A549 treated with dexamethasone at 1 μM for 4 hours (cell line): ENCODE data around the gene ICAM1. TPM values are rescaled to one million over a fixed set of nuclear protein-coding genes. Genes with fewer than 3 reads are reported as not detected.

Source experiments
- total RNA-seq: library from RNA; stranded (reverse); fragments of 200-300 nt; extraction: Qiagen RNA extraction; gene quantifications from 5 replicates; pipeline ENCODE4 v1.2.3, GENCODE V29; 2022

Gene ICAM1
- total RNA-seq, result 2.7 to 4.3 TPM (median 3.6 TPM) in 5 replicates

GRCh38 chr19:10270616-10271394 is at the start of gene ICAM1:
TSS of gene ICAM1 (plus strand) at chr19:10271120. CDS start at chr19:10271160, 40 bp downstream.

GRCh38 chr19:10230861-10231611 is 39.9 kb upstream of the ICAM1 start, which contains the start of gene S1PR2:
TSS of gene S1PR2 (minus strand) at chr19:10231331. CDS start at chr19:10224905, 6,426 bp downstream.

GRCh38 chr19:10251792-10252694 is 18.9 kb upstream of the ICAM1 start, which contains the start of gene MRPL4:
TSS of gene MRPL4 (plus strand) at chr19:10252214. CDS start at chr19:10252254, 40 bp downstream.

GRCh38 chr19:10286803-10287737 is 16.1 kb downstream of the ICAM1 start, which contains the start of gene ICAM4:
TSS of gene ICAM4 (plus strand) at chr19:10286955. CDS start at chr19:10287013, 58 bp downstream.

GRCh38 chr19:10289836-10290356 is 19.0 kb downstream of the ICAM1 start, which contains the start of gene ICAM5:
TSS of gene ICAM5 (plus strand) at chr19:10289952. CDS start at chr19:10290044, 92 bp downstream.

GRCh38 chr19:10309423-10309822 is 38.5 kb downstream of the ICAM1 start, which contains the start of gene ZGLP1:
TSS of gene ZGLP1 (minus strand) at chr19:10309815.

GRCh38 chr19:10315335-10316214 is 44.7 kb downstream of the ICAM1 start, which contains the start of gene FDX2:
TSS of gene FDX2 (minus strand) at chr19:10316015. CDS start at chr19:10315996, 19 bp downstream.

GRCh38 chr19:10332965-10333757 is 62.2 kb downstream of the ICAM1 start, which contains the start of gene RAVER1:
TSS of gene RAVER1 (minus strand) at chr19:10333529. CDS start at chr19:10333507, 22 bp downstream.

Other genes starting within 250 kb of the ICAM1 start
- 6.3 to 8.0 TPM (median 6.9 TPM) in 5 replicates for gene SHFL, start 184.8 kb upstream of the ICAM1 start, total RNA-seq
- gene ANGPTL6, start 168.4 kb upstream of the ICAM1 start, total RNA-seq, result 0.05 to 0.19 TPM (median 0.10 TPM) in 4 of 5 replicates, not detected in the other
- 35.9 to 58.3 TPM (median 53.8 TPM) in 5 replicates for gene PPAN, start 164.8 kb upstream of the ICAM1 start, total RNA-seq
- 4.4 to 10.5 TPM (median 7.3 TPM) in 5 replicates for gene P2RY11, start 159.4 kb upstream of the ICAM1 start, total RNA-seq
- 148 to 187 TPM (median 173 TPM) in 5 replicates for gene EIF3G, start 151.2 kb upstream of the ICAM1 start, total RNA-seq
- gene DNMT1, start 76.2 kb upstream of the ICAM1 start, total RNA-seq, result 46.9 to 57.5 TPM (median 55.0 TPM) in 5 replicates
- gene S1PR2, start 39.8 kb upstream of the ICAM1 start, total RNA-seq, result 0.62 to 1.1 TPM (median 0.84 TPM) in 5 replicates
- gene MRPL4, start 18.9 kb upstream of the ICAM1 start, total RNA-seq, result 54.3 to 76.4 TPM (median 69.8 TPM) in 5 replicates
- 0.09 to 0.11 TPM in 2 of 5 replicates, not detected in the others for gene ICAM4, start 15.8 kb downstream of the ICAM1 start, total RNA-seq
- 0.19 to 0.93 TPM (median 0.81 TPM) in 5 replicates for gene ICAM5, start 18.8 kb downstream of the ICAM1 start, total RNA-seq
- gene ZGLP1, start 38.7 kb downstream of the ICAM1 start, total RNA-seq, result 0.68 to 1.6 TPM (median 1.5 TPM) in 5 replicates
- 23.4 to 36.5 TPM (median 29.9 TPM) in 5 replicates for gene FDX2, start 44.9 kb downstream of the ICAM1 start, total RNA-seq
- gene RAVER1, start 62.4 kb downstream of the ICAM1 start, total RNA-seq, result 16.7 to 32.5 TPM (median 30.2 TPM) in 5 replicates
- 6.7 to 9.7 TPM (median 8.2 TPM) in 5 replicates for gene ICAM3, start 68.5 kb downstream of the ICAM1 start, total RNA-seq
- gene TYK2, start 109.5 kb downstream of the ICAM1 start, total RNA-seq, result 27.7 to 47.5 TPM (median 44.4 TPM) in 5 replicates
- gene CDC37, start 132.4 kb downstream of the ICAM1 start, total RNA-seq, result 155 to 208 TPM (median 189 TPM) in 5 replicates
- 3.3 to 5.2 TPM (median 4.7 TPM) in 5 replicates for gene PDE4A, start 149.4 kb downstream of the ICAM1 start, total RNA-seq
- 51.2 to 65.3 TPM (median 56.6 TPM) in 5 replicates for gene KEAP1, start 232.2 kb downstream of the ICAM1 start, total RNA-seq
- gene S1PR5, start 246.3 kb downstream of the ICAM1 start, total RNA-seq, result 0.98 to 1.7 TPM (median 1.4 TPM) in 5 replicates